IMR-90 (cell line): ENCODE measurements around the gene ANK2. TPM values are rescaled to one million over a fixed set of nuclear protein-coding genes. Genes with fewer than 3 reads are reported as not detected.

Source experiments
- ATAC-seq: fragments of 200-7000 bp; cut with Tn5 transposase; 2 replicates; pipeline ENCODE4 v1.9.1; 2020; ENCODE audit warnings: low read depth, mild to moderate bottlenecking, moderate library complexity
- BruUV-seq: library from RNA; stranded (reverse); fragments of 400-500 nt; replicated peaks from 2 replicates; lab custom pipeline; 2021; lab: Mats Ljungman, UMichigan
- CTCF ChIA-PET: fragments of 300-600 bp; formaldehyde crosslinking; extraction: SDS; loops from one replicate; lab custom pipeline; 2021; ENCODE audit warnings: antibody characterized with exemption; lab: Yijun Ruan, JAX
- POLR2A ChIA-PET: fragments of 300-600 bp; sonication (Branson Sonifier 250); formaldehyde crosslinking; loops from one replicate; lab custom pipeline; 2022; ENCODE audit warnings: antibody characterized with exemption; ENCODE audit not compliant: unreplicated experiment; lab: Charles Lee
- DNase-seq: peaks from one replicate; pipeline ENCODE4 v3.0.0; 2013
- H2AFZ ChIP-seq: replicated peaks from 2 replicates; pipeline ENCODE3; 2013; ENCODE audit warnings: low read length, mild to moderate bottlenecking; ENCODE audit not compliant: poor library complexity
- H2AK5ac ChIP-seq: 2 replicates; pipeline ENCODE4 v1.6.1; 2013; ENCODE audit warnings: low read depth, low read length, inconsistent platforms
- H2AK9ac ChIP-seq: replicated peaks from 2 replicates; pipeline ENCODE3; 2013; ENCODE audit warnings: mild to moderate bottlenecking, low read depth, low read length, moderate library complexity; ENCODE audit not compliant: poor library complexity
- H2BK120ac ChIP-seq: 2 replicates; pipeline ENCODE4 v1.6.1; 2013; ENCODE audit warnings: low read depth, low read length, inconsistent platforms
- H2BK15ac ChIP-seq: 3 replicates; pipeline ENCODE4 v1.6.1; 2013; ENCODE audit warnings: low read depth, low read length, inconsistent platforms
- H2BK20ac ChIP-seq: 2 replicates; pipeline ENCODE4 v1.6.1; 2013; ENCODE audit warnings: low read depth, mild to moderate bottlenecking, inconsistent platforms, low read length, moderate library complexity
- H2BK5ac ChIP-seq: 2 replicates; pipeline ENCODE4 v1.6.1; 2013; ENCODE audit warnings: mild to moderate bottlenecking, low read depth, low read length, inconsistent platforms; ENCODE audit not compliant: poor library complexity, severe bottlenecking
- H3K14ac ChIP-seq: replicated peaks from 2 replicates; pipeline ENCODE4 v1.6.1; 2013; ENCODE audit warnings: low read depth, low read length, inconsistent platforms
- H3K18ac ChIP-seq: 2 replicates; pipeline ENCODE4 v1.6.1; 2013; ENCODE audit warnings: low read depth, low read length, control low read depth
- H3K23ac ChIP-seq: 2 replicates; pipeline ENCODE4 v1.6.1; 2013; ENCODE audit warnings: low read depth, low read length, inconsistent platforms
- H3K27ac ChIP-seq: 2 replicates; pipeline ENCODE4 v1.5.1; 2013; ENCODE audit warnings: mild to moderate bottlenecking, control low read depth, low read length; ENCODE audit not compliant: insufficient read depth
- H3K27me3 ChIP-seq: 2 replicates; pipeline ENCODE4 v1.6.1; 2013; ENCODE audit warnings: low read length; ENCODE audit not compliant: control insufficient read depth, insufficient read depth
- H3K36me3 ChIP-seq: 2 replicates; pipeline ENCODE4 v1.6.1; 2013; ENCODE audit warnings: low read length, mixed read lengths; ENCODE audit not compliant: control insufficient read depth, insufficient read depth
- H3K4ac ChIP-seq: 2 replicates; pipeline ENCODE4 v1.6.1; 2013; ENCODE audit warnings: low read depth, low read length, inconsistent platforms
- H3K4me1 ChIP-seq: 2 replicates; pipeline ENCODE4 v1.6.1; 2013; ENCODE audit warnings: low read length, mixed read lengths; ENCODE audit not compliant: control insufficient read depth, insufficient read depth
- H3K4me2 ChIP-seq: 2 replicates; pipeline ENCODE4 v1.6.1; 2013; ENCODE audit warnings: low read depth, mild to moderate bottlenecking, control low read depth, low read length, moderate library complexity
- H3K4me3 ChIP-seq: 2 replicates; pipeline ENCODE4 v1.5.1; 2013; ENCODE audit warnings: low read depth, mild to moderate bottlenecking, control low read depth, low read length, moderate library complexity; ENCODE audit not compliant: insufficient read depth
- H3K56ac ChIP-seq: 2 replicates; pipeline ENCODE4 v1.6.1; 2013; ENCODE audit warnings: low read length, inconsistent platforms; ENCODE audit not compliant: insufficient read depth; ENCODE audit errors: extremely low read depth
- H3K79me1 ChIP-seq, 2 experiments: 2 replicates each; pipeline ENCODE4 v1.6.1; 2013; ENCODE audit warnings: low read length in 2 of 2, inconsistent platforms in 1 of 2, low read depth in 1 of 2
- H3K9ac ChIP-seq: 2 replicates; pipeline ENCODE4 v1.6.1; 2013; ENCODE audit warnings: low read depth, low read length, control low read depth
- H3K9me1 ChIP-seq: 2 replicates; pipeline ENCODE4 v1.6.1; 2013; ENCODE audit warnings: low read length, inconsistent platforms; ENCODE audit not compliant: insufficient read depth
- H3K9me3 ChIP-seq: 2 replicates; pipeline ENCODE4 v1.6.1; 2013; ENCODE audit warnings: low read length; ENCODE audit not compliant: control insufficient read depth, insufficient read depth
- H4K20me1 ChIP-seq: 2 replicates; pipeline ENCODE4 v1.6.1; 2013; ENCODE audit warnings: low read length, inconsistent platforms; ENCODE audit not compliant: insufficient read depth
- H4K5ac ChIP-seq: 2 replicates; pipeline ENCODE4 v1.6.1; 2013; ENCODE audit warnings: mild to moderate bottlenecking, low read depth, low read length, control low read depth
- H4K8ac ChIP-seq, 2 experiments: 2 replicates each; pipeline ENCODE4 v1.6.1; 2013; ENCODE audit warnings: low read depth in 2 of 2, low read length in 2 of 2, control low read depth in 1 of 2, inconsistent platforms in 1 of 2
- H4K91ac ChIP-seq: 2 replicates; pipeline ENCODE4 v1.6.1; 2013; ENCODE audit warnings: low read depth, low read length, inconsistent platforms; ENCODE audit not compliant: insufficient read depth
- CEBPB ChIP-seq: IDR thresholded peaks from 2 replicates; pipeline ENCODE4 v1.6.1; 2012; ENCODE audit warnings: low read depth, low read length, improper control_type of control experiment
- ELK1 ChIP-seq: fragments of 150-350 bp; IDR thresholded peaks from 2 replicates; pipeline ENCODE4 v1.6.1; 2016; ENCODE audit warnings: low read depth, mild to moderate bottlenecking, low read length, moderate library complexity, borderline replicate concordance
- MAFK ChIP-seq: IDR thresholded peaks from 2 replicates; pipeline ENCODE4 v1.6.1; 2012; ENCODE audit warnings: low read depth, low read length, improper control_type of control experiment
- MAZ ChIP-seq: IDR thresholded peaks from 2 replicates; pipeline ENCODE4 v1.6.1; 2012; ENCODE audit warnings: low read depth, mild to moderate bottlenecking, low read length, improper control_type of control experiment, moderate library complexity, borderline replicate concordance
- MXI1 ChIP-seq: IDR thresholded peaks from 2 replicates; pipeline ENCODE4 v1.6.1; 2012; ENCODE audit warnings: low read depth, mild to moderate bottlenecking, low read length, moderate library complexity, borderline replicate concordance
- NFE2L2 ChIP-seq: fragments of 150-350 bp; IDR thresholded peaks from 2 replicates; pipeline ENCODE4 v1.6.1; 2016; ENCODE audit warnings: low read depth, mild to moderate bottlenecking, low read length
- USF2 ChIP-seq: fragments of 150-350 bp; IDR thresholded peaks from 2 replicates; pipeline ENCODE4 v1.6.1; 2017; ENCODE audit warnings: mild to moderate bottlenecking, antibody characterized with exemption, low read length, low read depth
- WGBS, 2 experiments: methylation state at CpG; one replicate each; pipeline versions ENCODE4 v1.1.5 to v1.1.7; 2013; ENCODE audit warnings: missing lambda C conversion rate in 2 of 2; ENCODE audit not compliant: insufficient read length in 1 of 2; ENCODE audit errors: extremely low coverage in 2 of 2; 5-methylcytosine and 5-hydroxymethylcytosine counted together
- dilution Hi-C: fragments of 300-500 bp; cut with HindIII; formaldehyde crosslinking; loops from one replicate; pipeline ENCODE4 v1.14.3; 2018; ENCODE audit warnings: low sequenced_read_pairs; ENCODE audit not compliant: unreplicated experiment
- in situ Hi-C: fragments of 300-500 bp; cut with MboI; formaldehyde crosslinking; loops from 3 replicates; pipeline ENCODE4 v1.14.3; 2019; ENCODE audit warnings: low sequenced_read_pairs, inconsistent platforms, mixed read lengths
- intact Hi-C: fragments of 100-400 bp; cut with micrococcal nuclease; formaldehyde crosslinking; loops from 2 replicates; pipeline ENCODE4 v1.10.0; 2022
- polyA plus RNA-seq, 3 experiments: library from polyadenylated mRNA; depleted of rRNA; stranded (reverse); fragments of >200 nt; gene quantifications; 2 replicates each; pipeline ENCODE4 v1.2.3, GENCODE V29; 2012; ENCODE audit warnings: low replicate concordance in 1 of 3
- total RNA-seq: library from RNA; depleted of rRNA; stranded (reverse); fragments of >200 nt; gene quantifications from 2 replicates; pipeline ENCODE4 v1.2.3, GENCODE V29; 2012

Gene ANK2
- total and polyA plus RNA-seq, 2 of the 4 experiments (the other 2 are of a cell fraction), result 0.82 to 6.6 TPM

GRCh38 chr4:113080050-113080449, 30.6 kb downstream of the ANK2 start:
- ChIA-PET CTCF (no interaction called here), POLR2A (no interaction called here)
- no TSS peak for BruUV-seq
- Histone ChIP-seq H3K18ac (no peak overlapping the region), H3K14ac (no peak overlapping the region), H2AFZ (no peak overlapping the region), H3K4me3 (no peak overlapping the region), H2AK5ac (no peak overlapping the region), H4K91ac (no peak overlapping the region), H4K5ac (no peak overlapping the region), H3K27me3 (no peaks in the 10 kb centered on the region), H2BK15ac (no peak overlapping the region), H2BK5ac (no peak overlapping the region), H2AK9ac (no peak overlapping the region), H3K9me1 (no peaks in the 10 kb centered on the region), H2BK120ac (no peak overlapping the region), H4K8ac (no peak overlapping the region), H3K4ac (no peak overlapping the region), H3K23ac (no peak overlapping the region), H3K27ac (no peak overlapping the region), H3K9ac (no peak overlapping the region), H3K4me2 (no peak overlapping the region), H3K4me1 (no peaks in the 10 kb centered on the region), H2BK20ac (no peak overlapping the region), H4K20me1 (no peaks in the 10 kb centered on the region), H3K9me3 (no peaks in the 10 kb centered on the region), H3K79me1 (no peaks in the 10 kb centered on the region), H3K56ac (no peak overlapping the region), H3K36me3 (no peaks in the 10 kb centered on the region)
- TF ChIP-seq CEBPB (no peak), USF2 (0 out of 2 replicates have a peak, but pooled peaks have one; percentile 8), MXI1 (no peak), MAFK (no peak), ELK1 (no peak), MAZ (no peak), NFE2L2 (no peak)
- in situ Hi-C loops (no loop called here), intact Hi-C loops (no loop called here), dilution Hi-C loops (no loop called here)
- no CpG with 5 or more reads among the region's 9 CpGs for WGBS, 2 experiments
- DNase-seq (peak; percentile 2), ATAC-seq (no peak)
